B cell (primary cell): ENCODE results near the gene RAB31. TPM values are rescaled to one million over a fixed set of nuclear protein-coding genes. Genes with fewer than 3 reads are reported as not detected.

Source experiments
- ATAC-seq: fragments of 200-7000 bp; cut with Tn5 transposase; one replicate; pipeline ENCODE4 v1.10.0; 2021; ENCODE audit warnings: low read depth, mild to moderate bottlenecking, moderate number of reproducible peaks, moderate library complexity
- CTCF ChIA-PET: fragments of 350-600 bp; sonication (Branson Sonifier 250); formaldehyde crosslinking; loops from one replicate; lab custom pipeline; 2021; ENCODE audit warnings: antibody characterized with exemption, inconsistent platforms; lab: Charles Lee
- POLR2A ChIA-PET: fragments of 350-600 bp; sonication (Branson Sonifier 250); formaldehyde crosslinking; loops from one replicate; lab custom pipeline; 2021; ENCODE audit warnings: antibody characterized with exemption; lab: Charles Lee
- DNase-seq: peaks from one replicate; pipeline ENCODE4 v3.0.0; 2013
- H2AFZ ChIP-seq: 2 replicates; pipeline ENCODE4 v1.6.1; 2012; ENCODE audit warnings: mild to moderate bottlenecking, low read depth, low read length; ENCODE audit not compliant: insufficient read depth, poor library complexity, severe bottlenecking
- H3K27ac ChIP-seq, 2 donors: 1 replicate in 1 of 2; 2 replicates in 1 of 2; pipeline ENCODE4 v1.5.1; 2012 to 2013; ENCODE audit warnings: low read length in 2 of 2, mild to moderate bottlenecking in 2 of 2, moderate library complexity in 1 of 2
- H3K27me3 ChIP-seq, 4 experiments: fragments of 200-600 bp in 1 of 4; sonication (generic) in 1 of 4; replicated peaks in 1 of 4; 1 replicate in 2 of 4; 2 replicates in 2 of 4; pipeline versions ENCODE4 v1.6.1 to v1.7.0; 2013 to 2016; ENCODE audit warnings: low read length in 3 of 4, mild to moderate bottlenecking in 2 of 4, mixed read lengths in 1 of 4, moderate library complexity in 1 of 4; ENCODE audit not compliant: insufficient read depth in 4 of 4, control insufficient read depth in 3 of 4; ENCODE audit errors: control extremely low read depth in 1 of 4
- H3K36me3 ChIP-seq, 2 experiments: replicated peaks in 1 of 2; 1 replicate in 1 of 2; 2 replicates in 1 of 2; pipeline versions ENCODE4 v1.6.1 to v1.7.1; 2013; ENCODE audit warnings: low read length in 1 of 2; ENCODE audit not compliant: insufficient read depth in 2 of 2, control insufficient read depth in 1 of 2; ENCODE audit errors: control extremely low read depth in 1 of 2, extremely low read depth in 1 of 2
- H3K4me1 ChIP-seq, 2 donors: fragments of 200-600 bp in 1 of 2; sonication (generic) in 1 of 2; 1 replicate in 1 of 2; 2 replicates in 1 of 2; pipeline versions ENCODE4 v1.5.1 to v1.6.1; 2013 to 2017; ENCODE audit warnings: low read length in 2 of 2; ENCODE audit not compliant: control insufficient read depth in 2 of 2, insufficient read depth in 2 of 2
- H3K4me2 ChIP-seq: replicated peaks from 2 replicates; pipeline ENCODE3; 2012; ENCODE audit warnings: mild to moderate bottlenecking, low read depth, low read length; ENCODE audit not compliant: poor library complexity, severe bottlenecking
- H3K4me3 ChIP-seq, 5 experiments: fragments of 200-600 bp in 1 of 5; sonication (generic) in 1 of 5; 1 replicate in 3 of 5; 2 replicates in 2 of 5; pipeline versions ENCODE4 v1.5.1 to v1.7.0; 2011 to 2016; ENCODE audit warnings: low read length in 4 of 5, mild to moderate bottlenecking in 4 of 5, low read depth in 2 of 5, control low read depth in 1 of 5, moderate library complexity in 1 of 5; ENCODE audit not compliant: insufficient read depth in 1 of 5; ENCODE audit errors: control extremely low read depth in 1 of 5, extremely low read depth in 1 of 5
- H3K79me2 ChIP-seq: fragments of 200-600 bp; sonication (generic); one replicate; pipeline ENCODE4 v1.6.0; 2016; ENCODE audit warnings: low read length; ENCODE audit not compliant: control insufficient read depth, insufficient read depth
- H3K9ac ChIP-seq: fragments of 200-600 bp; sonication (generic); 2 replicates; pipeline ENCODE4 v1.6.1; 2017; ENCODE audit warnings: mild to moderate bottlenecking, low read length, moderate library complexity
- H3K9me3 ChIP-seq, 3 donors: one replicate each; pipeline versions ENCODE4 v1.6.1 to v1.7.1; 2013; ENCODE audit warnings: low read length in 2 of 3; ENCODE audit not compliant: control insufficient read depth in 2 of 3, insufficient read depth in 1 of 3; ENCODE audit errors: control extremely low read depth in 1 of 3
- H4K20me1 ChIP-seq: 2 replicates; pipeline ENCODE4 v1.6.0; 2012; ENCODE audit warnings: mild to moderate bottlenecking, low read length; ENCODE audit not compliant: insufficient read depth, control insufficient read depth, poor library complexity, severe bottlenecking
- H3K27ac Mint-ChIP-seq: one replicate; pipeline ENCODE4 v1.8.0; 2021; ENCODE audit warnings: mixed read lengths
- H3K27me3 Mint-ChIP-seq: one replicate; pipeline ENCODE4 v1.8.0; 2021; ENCODE audit warnings: mixed read lengths
- H3K4me1 Mint-ChIP-seq: one replicate; pipeline ENCODE4 v1.8.0; 2021; ENCODE audit warnings: mixed read lengths
- H3K4me3 Mint-ChIP-seq: one replicate; pipeline ENCODE4 v1.8.0; 2021; ENCODE audit warnings: mixed read lengths
- H3K9me3 Mint-ChIP-seq: one replicate; pipeline ENCODE4 v1.8.0; 2022; ENCODE audit warnings: mixed read lengths; ENCODE audit not compliant: insufficient read depth
- CTCF ChIP-seq: fragments of 200-600 bp; IDR thresholded peaks from one replicate; pipeline ENCODE4 v1.8.0; 2022; ENCODE audit warnings: antibody characterized with exemption, mild to moderate bottlenecking
- EZH2 ChIP-seq: IDR thresholded peaks from 2 replicates; pipeline ENCODE4 v1.6.1; 2012; ENCODE audit warnings: borderline replicate concordance, low read depth, mild to moderate bottlenecking, moderate library complexity, low read length; ENCODE audit not compliant: insufficient read depth, poor library complexity, severe bottlenecking
- WGBS: methylation state at CpG from one replicate; pipeline ENCODE4 v1.1.5; 2013; ENCODE audit warnings: missing lambda C conversion rate; ENCODE audit not compliant: insufficient coverage; 5-methylcytosine and 5-hydroxymethylcytosine counted together
- intact Hi-C: fragments of 100-400 bp; cut with micrococcal nuclease; formaldehyde crosslinking; loops from one replicate; pipeline ENCODE4 v1.10.0; 2022
- polyA plus RNA-seq: library from polyadenylated mRNA; depleted of rRNA; stranded (reverse); fragments of >200 nt; gene quantifications from 2 replicates; pipeline ENCODE4 v1.2.3, GENCODE V29; 2012
- total RNA-seq, 2 donors: library from RNA; stranded (reverse); fragments of 120-200 nt in 1 of 2; gene quantifications; 1 replicate in 1 of 2; 2 replicates in 1 of 2; pipeline versions ENCODE4 v1.2.3 to v1.2.4, GENCODE V29; 2013 to 2022

Gene RAB31
- total and polyA plus RNA-seq, 2 donors (not counting 1 experiment from before 2014, with no cell fraction given): 15.5 to 44.6 TPM

- Mint-ChIP-seq H3K4me1 (no peaks in the 10 kb centered on the region), H3K4me3 (no peak overlapping the region), H3K9me3 (peaks cover 7% of the 10 kb centered on the region), H3K27me3 (no peaks in the 10 kb centered on the region), H3K27ac (no peak overlapping the region)
- no peak overlapping the region for H3K4me2 ChIP-seq
- ATAC-seq: no peak
- no peaks in the 10 kb centered on the region for H3K4me1 ChIP-seq
- no peaks in the 10 kb centered on the region for H3K27me3 ChIP-seq
- intact Hi-C loops: no loop called here
- no peaks in the 10 kb centered on the region for H4K20me1 ChIP-seq
- CTCF ChIA-PET: no interaction called here
- WGBS: no CpG with 5 or more reads among the region's 2 CpGs
- no peaks in the 10 kb centered on the region for H3K79me2 ChIP-seq
- H3K27ac ChIP-seq: no peak overlapping the region
- H2AFZ ChIP-seq: no peak overlapping the region
- H3K4me3 ChIP-seq: no peak overlapping the region
- TF ChIP-seq EZH2: no peak
- no peak for TF ChIP-seq CTCF
- POLR2A ChIA-PET: no interaction called here
- H3K36me3 ChIP-seq: peaks cover 0 to 19% of the 10 kb centered on the region in 2 experiments
- no peak overlapping the region for H3K9ac ChIP-seq
- peaks cover 0 to 1% (median 0%) of the 10 kb centered on the region in 3 donors for H3K9me3 ChIP-seq
- DNase-seq: no peak
Observed at GRCh38 chr18:9818423-9818734, 110.3 kb downstream of the RAB31 start.

DNA sequence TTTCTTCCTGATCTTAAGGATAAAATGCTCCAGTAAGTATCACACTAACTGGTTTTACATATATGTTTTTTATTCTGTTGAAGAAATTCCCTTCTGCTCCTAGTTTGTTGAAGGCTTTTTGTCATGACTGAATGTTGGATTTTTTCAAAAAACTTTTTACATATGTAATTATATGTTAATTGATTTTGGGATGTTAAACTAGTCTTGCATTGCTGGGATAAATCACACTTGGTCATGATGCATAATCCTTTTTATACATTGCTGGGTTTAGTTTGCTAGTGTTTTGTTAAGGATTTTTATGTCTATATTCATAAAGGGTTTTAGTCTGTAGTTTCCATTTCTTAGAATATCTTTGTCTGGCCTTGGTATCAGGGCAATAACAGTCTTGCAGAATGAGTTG, 112.0 kb downstream of the RAB31 start:
- no peak overlapping the region for H3K27ac ChIP-seq
- peaks cover 7% of the 10 kb centered on the region for H3K9me3 Mint-ChIP-seq
- H3K4me3 Mint-ChIP-seq: no peak overlapping the region
- peaks cover 0 to 19% of the 10 kb centered on the region in 2 experiments for H3K36me3 ChIP-seq
- no peak overlapping the region for H2AFZ ChIP-seq
- no peak for DNase-seq
- no peaks in the 10 kb centered on the region for H3K27me3 ChIP-seq
- H3K9ac ChIP-seq: no peak overlapping the region
- H3K4me1 Mint-ChIP-seq: peaks cover 1% of the 10 kb centered on the region
- H3K27me3 Mint-ChIP-seq: no peaks in the 10 kb centered on the region
- peaks cover 0 to 1% (median 0%) of the 10 kb centered on the region in 3 donors for H3K9me3 ChIP-seq
- H4K20me1 ChIP-seq: no peaks in the 10 kb centered on the region
- H3K79me2 ChIP-seq: no peaks in the 10 kb centered on the region
- peaks cover 0 to 8% of the 10 kb centered on the region in 2 donors for H3K4me1 ChIP-seq
- no peak overlapping the region for H3K4me2 ChIP-seq
- H3K27ac Mint-ChIP-seq: no peak overlapping the region
- CTCF ChIA-PET: no interaction called here
- ATAC-seq: no peak
- no peak for TF ChIP-seq EZH2
- POLR2A ChIA-PET: no interaction called here
- intact Hi-C loops: no loop called here
- no peak overlapping the region for H3K4me3 ChIP-seq
